Tibial artery (tissue), 4 donors: Measurements from ENCODE around the gene UNC93A.
"Not testable (repeated sequence)": the region's sequence is repeated elsewhere in the genome, so short reads cannot be mapped to it uniquely, and the experiment has no call there.

Experiments
- DNase-seq, 2 donors: peaks; one replicate each; pipeline ENCODE4 v3.0.0-alpha.2; 2019
- H3K27ac ChIP-seq, 2 donors: fragments of 200-600 bp; sonication (generic) in 1 of 2; 1 replicate in 1 of 2; 2 replicates in 1 of 2; pipeline ENCODE4 v1.5.1; 2018 to 2019; ENCODE audit warnings: mild to moderate bottlenecking in 1 of 2
- H3K27me3 ChIP-seq, 2 donors: fragments of 200-600 bp; sonication (generic) in 1 of 2; one replicate each; pipeline versions ENCODE4 v1.5.1 to v1.6.0; 2016 to 2019
- H3K36me3 ChIP-seq, 3 donors: fragments of 200-600 bp; sonication (generic) in 2 of 3; one replicate each; pipeline ENCODE4 v1.5.1; 2016 to 2019; ENCODE audit warnings: mild to moderate bottlenecking in 2 of 3
- H3K4me1 ChIP-seq, 4 donors: fragments of 200-600 bp; sonication (generic) in 2 of 4; 1 replicate in 3 of 4; 2 replicates in 1 of 4; pipeline ENCODE4 v1.5.1; 2016 to 2019
- H3K4me3 ChIP-seq, 2 donors: fragments of 200-600 bp; sonication (generic) in 1 of 2; 1 replicate in 1 of 2; 2 replicates in 1 of 2; pipeline ENCODE4 v1.5.1; 2018 to 2019; ENCODE audit warnings: mild to moderate bottlenecking in 2 of 2
- H3K9me3 ChIP-seq, 3 donors: fragments of 200-600 bp; sonication (generic) in 1 of 3; one replicate each; pipeline ENCODE4 v1.5.1; 2016 to 2019
- CTCF ChIP-seq, 2 experiments: fragments of 200-600 bp in 1 of 2; fragments of 450-650 bp in 1 of 2; IDR thresholded peaks; one replicate each; pipeline ENCODE4 v1.5.1; 2017 to 2019; ENCODE audit warnings: antibody characterized with exemption in 2 of 2, mild to moderate bottlenecking in 1 of 2, moderate library complexity in 1 of 2
- intact Hi-C: fragments of 100-400 bp; cut with DNase I; formaldehyde crosslinking; loops from one replicate; pipeline ENCODE4 v1.15.0; 2023; ENCODE audit warnings: low total_unique reads

The UNC93A gene

GRCh38 chr6:167317172-167317571 is 26.1 kb downstream of the UNC93A start:
- Histone ChIP-seq H3K4me1 (no peaks in the 10 kb centered on the region), H3K9me3 (no peaks in the 10 kb centered on the region), H3K27me3 (peaks cover 0 to 22% of the 10 kb centered on the region in 2 donors), H3K27ac (no peak overlapping the region), H3K4me3 (no peak overlapping the region), H3K36me3 (no peaks in the 10 kb centered on the region)
- intact Hi-C loops, result no loop called here
- TF ChIP-seq CTCF (IDR thresholded peaks at IDR 0.05), result no peak
- DNase-seq, result no peak

- H3K9me3 ChIP-seq, intact Hi-C loops, H3K27ac ChIP-seq, H3K4me1 ChIP-seq, H3K36me3 ChIP-seq, H3K4me3 ChIP-seq, DNase-seq: not testable (repeated sequence)
- peaks cover 0 to 17% of the 10 kb centered on the region in 2 donors for H3K27me3 ChIP-seq
Observed at GRCh38 chr6:167318354-167318753, 27.2 kb downstream of the UNC93A start.

GRCh38 chr6:167318856-167319255 is 27.7 kb downstream of the UNC93A start:
- H3K27ac ChIP-seq, H3K9me3 ChIP-seq, H3K4me3 ChIP-seq, H3K4me1 ChIP-seq, intact Hi-C loops, DNase-seq, H3K36me3 ChIP-seq: not testable (repeated sequence)
- peaks cover 0 to 17% of the 10 kb centered on the region in 2 donors for H3K27me3 ChIP-seq

- H3K9me3 ChIP-seq, H3K36me3 ChIP-seq, H3K27ac ChIP-seq, H3K4me1 ChIP-seq, intact Hi-C loops, DNase-seq, H3K4me3 ChIP-seq: not testable (repeated sequence)
- peaks cover 0 to 22% of the 10 kb centered on the region in 2 donors for H3K27me3 ChIP-seq
Observed at GRCh38 chr6:167319856-167320753, 29.0 kb downstream of the UNC93A start.

GRCh38 chr6:167320754-167321056 is 29.6 kb downstream of the UNC93A start:
- DNase-seq, H3K9me3 ChIP-seq, H3K36me3 ChIP-seq, H3K4me3 ChIP-seq, H3K27ac ChIP-seq, H3K4me1 ChIP-seq, intact Hi-C loops: not testable (repeated sequence)
- H3K27me3 ChIP-seq, result peaks cover 0 to 20% of the 10 kb centered on the region in 2 donors

GRCh38 chr6:167321185-167321584 is 30.1 kb downstream of the UNC93A start:
- intact Hi-C loops, H3K27ac ChIP-seq, H3K9me3 ChIP-seq, H3K4me3 ChIP-seq, H3K36me3 ChIP-seq, H3K4me1 ChIP-seq: not testable (repeated sequence)
- H3K27me3 ChIP-seq, result peaks cover 0 to 20% of the 10 kb centered on the region in 2 donors
- DNase-seq, result peak in 1 of 2 donors; percentile 9

GRCh38 chr6:167323111-167323510 is 32.0 kb downstream of the UNC93A start:
- Histone ChIP-seq H3K27me3 (peaks cover 0 to 9% of the 10 kb centered on the region in 2 donors), H3K9me3 (no peaks in the 10 kb centered on the region), H3K4me1 (no peaks in the 10 kb centered on the region), H3K27ac (no peak overlapping the region), H3K4me3 (no peak overlapping the region), H3K36me3 (no peaks in the 10 kb centered on the region)
- no peak for DNase-seq
- no peak for TF ChIP-seq CTCF (IDR thresholded peaks at IDR 0.05)
- intact Hi-C loops, result no loop called here

GRCh38 chr6:167324111-167324510 is 33.0 kb downstream of the UNC93A start:
- intact Hi-C loops, result no loop called here
- H3K4me1 ChIP-seq, result no peaks in the 10 kb centered on the region
- H3K4me3 ChIP-seq, result no peak overlapping the region
- no peaks in the 10 kb centered on the region for H3K9me3 ChIP-seq
- no peak for TF ChIP-seq CTCF (IDR thresholded peaks at IDR 0.05)
- H3K27ac ChIP-seq, result no peak overlapping the region
- peaks cover 0 to 6% of the 10 kb centered on the region in 2 donors for H3K27me3 ChIP-seq
- DNase-seq, result no peak
- no peaks in the 10 kb centered on the region for H3K36me3 ChIP-seq
